Ectodermal cell (in vitro differentiated cells): ENCODE data around the gene SGSM2.

Source experiments
- H3K27ac ChIP-seq: 2 replicates; pipeline ENCODE4 v1.7.0; 2013; ENCODE audit warnings: mild to moderate bottlenecking, low read depth, low read length; ENCODE audit not compliant: insufficient read depth, poor library complexity, severe bottlenecking
- H3K27me3 ChIP-seq: 2 replicates; pipeline ENCODE4 v1.7.0; 2013; ENCODE audit warnings: mild to moderate bottlenecking, low read length; ENCODE audit not compliant: insufficient read depth, control insufficient read depth, poor library complexity, severe bottlenecking
- H3K36me3 ChIP-seq: one replicate; pipeline ENCODE4 v1.7.0; 2013; ENCODE audit warnings: low read length; ENCODE audit not compliant: control insufficient read depth, insufficient read depth
- H3K4me1 ChIP-seq: one replicate; pipeline ENCODE4 v1.7.0; 2013; ENCODE audit warnings: low read length; ENCODE audit not compliant: control insufficient read depth, insufficient read depth
- H3K4me3 ChIP-seq: 2 replicates; pipeline ENCODE4 v1.7.0; 2013; ENCODE audit warnings: low read depth, low read length, control low read depth; ENCODE audit not compliant: insufficient read depth
- H3K9me3 ChIP-seq: 2 replicates; pipeline ENCODE4 v1.7.0; 2013; ENCODE audit warnings: mild to moderate bottlenecking, low read length, moderate library complexity; ENCODE audit not compliant: control insufficient read depth
- WGBS, 2 experiments: methylation state at CpG; one replicate each; pipeline ENCODE4 v1.1.7; 2013; ENCODE audit warnings: missing lambda C conversion rate in 2 of 2; 5-methylcytosine and 5-hydroxymethylcytosine counted together

SGSM2 gene

DNA sequence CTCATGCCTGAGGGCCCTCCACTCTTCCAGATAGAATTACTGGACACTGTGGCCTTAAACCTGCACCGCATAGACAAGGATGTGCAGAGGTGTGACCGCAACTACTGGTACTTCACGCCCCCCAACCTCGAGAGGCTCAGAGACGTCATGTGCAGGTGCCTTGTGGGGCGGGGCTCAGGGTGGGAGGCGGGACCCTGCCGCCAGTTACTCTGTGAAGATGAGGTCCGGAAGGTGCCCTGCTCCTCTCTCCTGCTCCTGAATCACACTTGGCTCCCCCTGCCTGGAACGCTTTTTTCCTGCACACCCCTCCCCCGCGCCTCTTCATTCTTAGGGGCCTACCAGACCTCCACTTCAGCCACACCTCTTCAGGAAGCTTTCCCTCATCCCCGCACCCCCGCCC lies 38.8 kb downstream of the SGSM2 start:
- H3K4me1 ChIP-seq, result peaks cover 2% of the 10 kb centered on the region
- no peaks in the 10 kb centered on the region for H3K9me3 ChIP-seq
- peaks cover 22% of the 10 kb centered on the region for H3K36me3 ChIP-seq
- no peak overlapping the region for H3K27ac ChIP-seq
- no peak overlapping the region for H3K4me3 ChIP-seq
- H3K27me3 ChIP-seq, result no peaks in the 10 kb centered on the region
- WGBS, 2 experiments, result 93 to 95% methylated on average over 14 of the region's 14 CpGs

DNA sequence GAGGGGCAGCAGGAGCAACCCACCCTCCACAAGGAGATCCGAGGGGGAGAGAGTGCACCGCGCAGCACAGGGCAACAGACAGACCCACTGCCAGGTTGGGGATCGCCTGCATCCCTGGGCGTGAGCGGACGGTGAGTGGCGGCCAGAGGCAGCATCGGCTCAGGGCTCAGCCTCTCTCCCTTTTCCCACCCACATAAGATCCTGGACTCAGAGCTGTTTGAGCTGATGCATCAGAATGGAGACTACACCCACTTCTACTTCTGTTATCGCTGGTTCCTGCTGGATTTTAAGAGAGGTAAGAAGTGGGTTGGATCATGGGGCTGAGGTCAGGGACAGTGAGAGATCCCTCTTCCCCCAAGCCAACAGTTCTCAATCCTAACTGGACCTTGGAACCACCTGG lies 40.4 kb downstream of the SGSM2 start:
- WGBS, 2 experiments, result 94 to 98% methylated on average over 10 of the region's 10 CpGs
- Histone ChIP-seq H3K4me1 (peaks cover 7% of the 10 kb centered on the region), H3K27ac (no peak overlapping the region), H3K36me3 (peaks cover 22% of the 10 kb centered on the region), H3K9me3 (no peaks in the 10 kb centered on the region), H3K27me3 (no peaks in the 10 kb centered on the region), H3K4me3 (no peak overlapping the region)

DNA sequence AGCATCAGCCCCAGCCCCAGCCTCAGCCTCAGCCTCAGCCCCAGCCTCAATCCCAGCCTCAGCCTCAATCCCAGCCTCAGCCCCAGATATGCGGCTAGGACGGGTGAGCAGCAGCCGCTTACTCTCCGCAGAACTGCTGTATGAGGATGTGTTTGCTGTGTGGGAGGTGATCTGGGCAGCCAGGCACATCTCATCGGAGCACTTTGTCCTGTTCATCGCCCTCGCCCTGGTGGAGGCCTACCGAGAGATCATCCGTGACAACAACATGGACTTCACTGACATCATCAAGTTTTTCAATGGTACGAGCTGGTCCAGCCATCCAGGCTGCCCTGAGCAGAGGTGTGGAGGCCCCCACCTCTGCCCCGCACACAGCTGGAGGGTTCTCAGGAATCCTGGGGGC lies 41.6 kb downstream of the SGSM2 start:
- H3K4me3 ChIP-seq, result no peak overlapping the region
- WGBS, 2 experiments, result 95 to 96% methylated on average over 11 of the region's 11 CpGs
- no peaks in the 10 kb centered on the region for H3K27me3 ChIP-seq
- H3K4me1 ChIP-seq, result peaks cover 10% of the 10 kb centered on the region
- H3K36me3 ChIP-seq, result peaks cover 22% of the 10 kb centered on the region
- H3K27ac ChIP-seq, result no peak overlapping the region
- H3K9me3 ChIP-seq, result no peaks in the 10 kb centered on the region

DNA sequence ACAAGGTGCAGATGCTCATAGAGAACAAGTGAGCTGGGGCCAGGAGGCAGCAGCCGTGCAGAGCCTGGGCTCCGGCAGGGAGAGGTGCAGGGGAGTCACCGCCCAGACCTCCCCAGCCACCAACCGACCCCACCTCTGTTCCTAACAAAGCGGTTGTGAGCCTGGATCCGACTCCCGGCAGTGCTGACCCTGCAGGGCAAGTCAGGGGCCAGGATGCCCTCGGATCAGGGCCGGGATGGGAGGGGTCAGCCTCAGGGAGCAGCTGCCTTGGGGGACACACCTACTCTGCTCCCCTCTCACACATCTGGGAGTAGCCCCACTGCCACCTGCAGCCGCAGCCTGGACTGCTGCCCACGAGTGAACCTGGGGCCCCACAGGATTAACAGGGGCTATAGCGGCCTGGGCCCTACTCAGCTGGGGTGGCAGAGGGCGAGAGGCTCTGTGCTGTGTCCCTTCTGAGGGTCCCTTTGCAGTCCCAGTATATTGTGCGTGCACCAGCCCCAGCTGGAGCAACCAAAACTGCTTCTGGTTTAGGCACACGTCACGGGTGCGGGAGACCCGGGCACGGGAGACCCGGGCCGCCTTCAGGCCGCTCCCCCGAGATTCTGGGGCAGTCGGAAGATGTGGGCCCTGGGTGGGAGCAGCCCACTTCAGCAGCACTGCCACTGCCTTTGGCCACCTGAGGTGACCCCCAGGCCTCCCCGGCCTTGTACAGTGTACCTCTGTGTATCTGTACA lies 42.4 kb downstream of the SGSM2 start:
- H3K27ac ChIP-seq, result no peak overlapping the region
- 92 to 94% methylated on average over 25 of the region's 25 CpGs for WGBS, 2 experiments
- no peaks in the 10 kb centered on the region for H3K27me3 ChIP-seq
- peaks cover 15% of the 10 kb centered on the region for H3K4me1 ChIP-seq
- H3K36me3 ChIP-seq, result peaks cover 22% of the 10 kb centered on the region
- H3K9me3 ChIP-seq, result no peaks in the 10 kb centered on the region
- no peak overlapping the region for H3K4me3 ChIP-seq

DNA sequence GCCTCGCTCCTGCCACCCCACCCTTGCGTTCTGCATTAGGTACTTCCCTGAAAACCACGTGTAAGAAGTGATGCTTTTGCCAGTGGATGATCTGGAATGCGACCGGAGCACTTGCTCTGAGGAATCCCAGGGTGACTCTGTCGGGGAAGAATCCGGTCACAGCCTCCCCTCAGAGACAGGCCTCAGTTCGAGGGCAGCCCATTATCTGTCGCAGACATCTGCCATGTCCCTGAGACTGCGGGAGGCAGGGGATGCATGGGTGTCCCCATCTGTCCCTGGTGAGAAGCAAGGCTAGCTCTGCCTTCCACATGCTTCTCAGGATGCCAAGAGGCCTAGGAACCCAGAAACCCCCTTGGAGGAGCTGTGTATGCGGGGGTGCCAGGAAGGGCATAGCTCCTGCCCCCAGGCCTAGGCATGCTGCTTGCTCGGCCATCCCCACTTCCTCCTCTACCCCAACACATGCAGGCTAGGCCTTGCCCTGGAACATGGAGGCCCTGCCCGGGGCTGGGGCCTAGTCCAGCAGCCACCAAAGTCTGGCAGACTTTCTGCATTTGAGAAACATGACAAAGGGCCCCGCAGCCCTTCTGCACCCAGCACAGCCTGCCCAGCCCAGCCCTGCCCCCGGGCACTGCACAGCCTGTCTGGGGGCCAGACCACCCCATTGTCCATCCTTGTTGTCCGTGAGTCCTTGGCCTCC lies 43.1 kb downstream of the SGSM2 start:
- 93% methylated on average over 16 of the region's 16 CpGs for WGBS, 2 experiments
- no peaks in the 10 kb centered on the region for H3K27me3 ChIP-seq
- H3K4me3 ChIP-seq, result no peak overlapping the region
- no peak overlapping the region for H3K27ac ChIP-seq
- H3K9me3 ChIP-seq, result no peaks in the 10 kb centered on the region
- H3K36me3 ChIP-seq, result peaks cover 22% of the 10 kb centered on the region
- peaks cover 23% of the 10 kb centered on the region for H3K4me1 ChIP-seq

DNA sequence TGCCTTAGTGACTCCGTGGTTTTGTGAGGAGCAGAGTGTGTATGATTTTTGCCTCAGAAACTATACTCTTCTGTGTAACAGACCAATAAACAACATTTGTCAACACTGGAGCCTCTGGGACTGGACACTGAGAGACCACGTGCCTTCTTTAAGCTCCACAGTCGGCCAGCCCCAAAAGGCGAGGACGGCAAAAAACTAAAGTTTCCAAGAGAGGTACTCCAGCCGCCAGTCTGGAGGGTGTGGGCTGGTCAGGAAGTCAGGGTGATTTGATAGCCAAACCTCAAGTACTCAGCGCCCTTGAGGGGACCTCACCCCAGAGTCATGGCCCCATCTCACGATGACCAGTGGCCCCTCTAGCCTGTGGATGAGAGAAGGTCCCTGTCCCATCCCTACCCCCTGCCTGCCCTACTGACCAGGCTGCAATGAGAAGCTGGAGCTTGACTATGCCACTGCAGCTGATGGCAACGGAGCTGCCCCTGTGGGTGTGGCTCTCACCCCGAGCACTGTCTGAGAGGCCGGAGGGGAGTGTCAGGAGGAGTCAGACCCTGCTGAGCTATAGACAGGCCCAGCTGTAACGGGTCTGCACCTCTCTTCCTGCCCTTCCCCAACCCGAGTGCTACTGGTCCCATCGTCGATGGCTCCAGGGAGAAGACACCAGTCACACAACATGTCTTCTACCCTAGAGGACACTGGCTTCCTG lies 43.8 kb downstream of the SGSM2 start:
- no peaks in the 10 kb centered on the region for H3K27me3 ChIP-seq
- peaks cover 29% of the 10 kb centered on the region for H3K4me1 ChIP-seq
- H3K4me3 ChIP-seq, result no peak overlapping the region
- H3K36me3 ChIP-seq, result peaks cover 15% of the 10 kb centered on the region
- 84 to 86% methylated on average over 15 of the region's 15 CpGs for WGBS, 2 experiments
- H3K27ac ChIP-seq, result no peak overlapping the region
- no peaks in the 10 kb centered on the region for H3K9me3 ChIP-seq

DNA sequence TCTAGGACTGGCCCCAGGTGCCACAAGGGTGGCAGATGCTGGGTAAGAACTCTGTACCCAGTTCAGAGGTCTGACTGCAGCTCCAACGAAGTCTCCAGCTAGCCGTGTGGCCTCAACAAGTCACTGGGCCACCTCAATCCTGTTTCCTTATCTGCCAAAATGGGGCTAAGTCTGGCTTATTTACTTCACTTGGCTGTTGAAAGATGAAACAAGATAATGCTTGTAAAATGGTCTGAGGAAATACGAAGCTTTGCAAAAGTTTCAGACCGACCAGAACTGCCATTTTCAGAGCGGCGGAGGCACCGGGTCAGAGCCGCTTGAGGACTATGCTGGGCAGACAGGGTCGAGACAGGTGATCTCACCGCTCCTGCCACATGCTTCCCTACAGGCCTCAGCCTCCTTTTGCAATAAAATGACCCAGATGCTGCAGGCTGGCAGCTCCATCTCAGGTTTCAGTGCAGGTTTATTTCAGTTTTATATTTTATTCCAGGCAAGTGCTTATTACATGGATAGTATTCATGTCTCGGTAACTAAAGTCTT lies 46.4 kb downstream of the SGSM2 start:
- Histone ChIP-seq H3K9me3 (no peaks in the 10 kb centered on the region), H3K27me3 (no peaks in the 10 kb centered on the region), H3K36me3 (peaks cover 3% of the 10 kb centered on the region), H3K4me1 (peaks cover 35% of the 10 kb centered on the region), H3K4me3 (no peak overlapping the region), H3K27ac (no peak overlapping the region)
- WGBS, 2 experiments, result 93% methylated on average over 10 of the region's 11 CpGs

DNA sequence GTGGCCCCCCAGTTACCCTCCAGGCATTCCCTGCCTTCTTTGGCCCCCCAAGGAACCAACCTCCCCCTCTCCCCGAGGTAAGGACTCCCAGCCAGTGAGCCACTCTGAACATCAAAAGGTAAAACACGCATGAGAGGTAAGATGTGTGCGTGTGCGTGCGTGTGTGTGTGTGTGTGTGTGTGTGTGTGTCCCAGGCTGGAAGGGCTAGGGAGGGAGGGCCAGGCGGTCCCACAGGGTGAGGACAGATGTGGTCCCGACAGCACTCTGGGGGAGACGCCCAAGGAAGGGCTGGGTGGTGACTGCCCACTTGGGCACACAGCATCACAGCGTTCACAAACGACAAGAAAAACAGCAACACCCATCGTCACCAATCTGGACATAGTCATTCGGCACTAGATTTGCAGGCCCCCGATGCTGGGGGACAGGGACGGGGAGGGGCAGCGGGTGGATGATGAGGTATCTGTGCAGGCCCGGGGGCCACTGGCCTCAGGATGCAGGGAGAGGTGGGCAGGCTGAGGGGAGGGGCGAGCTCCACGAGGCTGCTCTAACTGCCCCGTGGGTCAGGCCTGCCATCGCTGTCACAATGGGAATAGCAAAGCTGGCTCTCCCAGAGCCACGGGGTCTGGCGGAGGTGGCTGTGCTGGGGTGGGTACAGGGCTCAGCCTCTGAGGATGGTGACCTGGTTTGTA lies 47.3 kb downstream of the SGSM2 start:
- H3K36me3 ChIP-seq, result no peaks in the 10 kb centered on the region
- no peaks in the 10 kb centered on the region for H3K9me3 ChIP-seq
- 78 to 79% methylated on average over 21 to 22 of the region's 22 CpGs for WGBS, 2 experiments
- H3K27ac ChIP-seq, result peak overlapping the region; percentile 72
- no peak overlapping the region for H3K4me3 ChIP-seq
- no peaks in the 10 kb centered on the region for H3K27me3 ChIP-seq
- H3K4me1 ChIP-seq, result peaks cover 44% of the 10 kb centered on the region

DNA sequence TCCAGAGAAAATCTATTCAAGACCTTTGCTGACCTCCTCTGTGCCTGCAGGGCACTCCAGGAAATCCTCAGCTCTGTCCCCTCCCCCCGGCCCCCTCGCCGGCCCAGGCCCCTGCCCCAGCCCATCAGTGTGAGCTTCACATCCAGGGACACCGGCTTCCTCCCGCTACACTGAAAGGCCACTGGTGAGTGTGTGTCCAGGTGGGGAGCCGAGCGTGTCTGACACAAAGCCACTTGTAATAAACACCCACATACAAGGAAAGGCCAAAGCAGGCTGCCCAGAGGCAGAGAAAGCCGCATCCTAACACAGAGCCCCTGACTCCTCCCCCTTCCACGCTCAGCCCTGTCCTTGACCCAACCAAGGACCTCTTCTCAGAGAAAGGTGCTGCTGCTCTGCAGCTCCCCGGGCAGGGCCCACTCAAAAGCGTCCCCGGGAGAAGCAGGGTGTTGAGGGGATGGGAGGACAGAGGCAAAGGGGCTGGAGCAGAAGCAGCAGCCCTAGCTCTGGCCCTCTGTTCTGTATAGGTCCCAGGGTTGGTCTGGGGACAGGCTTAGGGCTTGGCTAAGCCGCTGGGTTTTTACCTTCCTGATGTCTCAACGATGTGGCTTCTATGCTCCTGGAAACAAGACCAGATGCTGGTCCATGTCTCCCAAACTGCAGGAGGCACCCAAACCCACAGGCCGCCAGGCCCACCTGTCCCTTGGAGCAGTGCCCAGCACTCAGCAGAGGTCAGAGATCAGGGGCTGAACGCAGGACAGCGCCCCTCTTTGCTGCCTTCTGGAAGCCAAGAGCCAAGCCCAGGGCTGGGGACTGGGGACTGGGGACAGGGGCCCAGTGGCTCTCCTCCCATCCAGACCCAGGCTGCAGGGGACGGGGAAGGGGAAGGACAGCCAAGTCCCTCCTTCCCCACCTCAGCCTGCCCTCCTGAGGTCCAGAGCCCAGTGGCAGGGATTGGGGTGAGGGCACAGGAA lies 48.2 kb downstream of the SGSM2 start:
- WGBS, 2 experiments, result 68% methylated on average over 18 of the region's 18 CpGs
- H3K36me3 ChIP-seq, result no peaks in the 10 kb centered on the region

More for the DNA sequence above, 48.2 kb downstream of the SGSM2 start:
- no peaks in the 10 kb centered on the region for H3K27me3 ChIP-seq
- H3K4me1 ChIP-seq, result peaks cover 45% of the 10 kb centered on the region
- H3K27ac ChIP-seq, result peak overlapping the region; percentile 72
- H3K9me3 ChIP-seq, result no peaks in the 10 kb centered on the region
- no peak overlapping the region for H3K4me3 ChIP-seq
